Upper lobe of left lung (tissue), 6 donors: ENCODE measurements around the gene DEK. TPM values are rescaled to one million over a fixed set of nuclear protein-coding genes. Genes with fewer than 3 reads are reported as not detected.
"Not testable (repeated sequence)": the region's sequence is repeated elsewhere in the genome, so short reads cannot be mapped to it uniquely, and the experiment has no call there.

Experiments
- ATAC-seq, 2 donors: fragments of 200-7000 bp; cut with Tn5 transposase; one replicate each; pipeline ENCODE4 v1.9.1; 2022; ENCODE audit warnings: mild to moderate bottlenecking in 2 of 2, moderate library complexity in 2 of 2; ENCODE audit not compliant: low FRiP score in 2 of 2
- DNase-seq, 2 donors: peaks; one replicate each; pipeline ENCODE4 v3.0.0-alpha.2; 2019 to 2020
- H3K27ac ChIP-seq, 4 donors: fragments of 200-600 bp; sonication (generic); one replicate each; pipeline ENCODE4 v1.5.1; 2016 to 2019
- H3K27me3 ChIP-seq, 4 donors: fragments of 200-600 bp; sonication (generic); one replicate each; pipeline ENCODE4 v1.5.1; 2017 to 2019
- H3K36me3 ChIP-seq, 4 donors: fragments of 200-600 bp; sonication (generic); one replicate each; pipeline ENCODE4 v1.5.1; 2016 to 2019
- H3K4me1 ChIP-seq, 4 donors: fragments of 200-600 bp; sonication (generic); one replicate each; pipeline ENCODE4 v1.5.1; 2018 to 2019
- H3K4me3 ChIP-seq, 4 donors: fragments of 200-600 bp; sonication (generic); one replicate each; pipeline ENCODE4 v1.5.1; 2017 to 2019; ENCODE audit warnings: mild to moderate bottlenecking in 2 of 4, moderate library complexity in 1 of 4
- H3K9me3 ChIP-seq, 4 donors: fragments of 200-600 bp; sonication (generic); one replicate each; pipeline ENCODE4 v1.5.1; 2018 to 2019
- CTCF ChIP-seq, 6 experiments: fragments of 450-650 bp in 4 of 6; fragments of 200-600 bp in 2 of 6; sonication (generic) in 2 of 6; IDR thresholded peaks; one replicate each; pipeline ENCODE4 v1.5.1; 2016 to 2019; ENCODE audit warnings: antibody characterized with exemption in 6 of 6
- EP300 ChIP-seq, 4 donors: sonication (generic); formaldehyde crosslinking; IDR thresholded peaks; one replicate each; pipeline ENCODE4 v1.5.1; 2017; ENCODE audit warnings: antibody characterized with exemption in 4 of 4, control low read depth in 2 of 4
- POLR2A ChIP-seq, 4 donors: fragments of 450-650 bp; IDR thresholded peaks; one replicate each; pipeline ENCODE4 v1.5.1; 2016 to 2017; ENCODE audit warnings: antibody characterized with exemption in 4 of 4, mild to moderate bottlenecking in 2 of 4
- POLR2AphosphoS5 ChIP-seq, 2 donors: sonication (generic); formaldehyde crosslinking; IDR thresholded peaks; one replicate each; pipeline ENCODE4 v1.5.1; 2017; ENCODE audit warnings: antibody characterized with exemption in 2 of 2
- whole genome bisulfite sequencing, 2 donors: methylation state at CpG; one replicate each; pipeline ENCODE4 v1.1.5; 2017 to 2018; 5-methylcytosine and 5-hydroxymethylcytosine counted together
- total RNA-seq, 6 donors: library from RNA; depleted of rRNA in 4 of 6; stranded (reverse); fragments of >200 nt in 4 of 6; gene quantifications; one replicate each; pipeline versions ENCODE4 v1.1.0 to v1.2.1, GENCODE V29; 2016 to 2021
- donor health status: DM: no; HTN: no; CAD: no; lungs with moderate emphysema.
- donor health status: DM: no; HTN: yes; CAD: no; lungs with severe emphysema.

DEK gene
- total RNA-seq, 6 donors from 2014 or later, result 61.5 to 170 (median 92.4) TPM

- 80 to 99% methylated on average over 3 of the region's 3 CpGs for WGBS, 2 donors
These were observed 28.8 kb downstream of the DEK start for GRCh38 chr6:18235524-18235923.

GRCh38 chr6:18234564-18234963 is 29.8 kb downstream of the DEK start:
- Histone ChIP-seq H3K4me3 (no peak overlapping the region), H3K4me1 (no peaks in the 10 kb centered on the region), H3K9me3 (peaks cover 0 to 16% (median 6%) of the 10 kb centered on the region in 4 donors), H3K27ac (no peak overlapping the region), H3K27me3 (no peaks in the 10 kb centered on the region), H3K36me3 (peaks cover 6 to 65% (median 29%) of the 10 kb centered on the region in 4 donors)
- no peak for TF ChIP-seq CTCF (IDR thresholded peaks at IDR 0.05)
- no peak for TF ChIP-seq POLR2A (IDR thresholded peaks at IDR 0.05)
- no peak for TF ChIP-seq POLR2AphosphoS5 (IDR thresholded peaks at IDR 0.05)
- TF ChIP-seq EP300 (IDR thresholded peaks at IDR 0.05), result no peak
- WGBS, 2 donors, result 95 to 98% methylated on average over 1 of the region's 1 CpG
- ATAC-seq, result no peak
- DNase-seq, result no peak

More at GRCh38 chr6:18235524-18235923, 28.8 kb downstream of the DEK start:
- H3K27ac ChIP-seq, result no peak overlapping the region
- H3K27me3 ChIP-seq, result no peaks in the 10 kb centered on the region
- TF ChIP-seq CTCF (IDR thresholded peaks at IDR 0.05) (no peak), EP300 (IDR thresholded peaks at IDR 0.05) (no peak), POLR2A (IDR thresholded peaks at IDR 0.05) (no peak), POLR2AphosphoS5 (IDR thresholded peaks at IDR 0.05) (no peak)
- peaks cover 0 to 16% (median 6%) of the 10 kb centered on the region in 4 donors for H3K9me3 ChIP-seq
- DNase-seq (no peak), ATAC-seq (no peak)
- H3K4me3 ChIP-seq, result no peak overlapping the region
- peaks cover 6 to 62% (median 28%) of the 10 kb centered on the region in 4 donors for H3K36me3 ChIP-seq
- no peaks in the 10 kb centered on the region for H3K4me1 ChIP-seq

- WGBS, 2 donors, result 96 to 98% methylated on average over 3 to 4 of the region's 4 CpGs
These were observed 30.6 kb downstream of the DEK start for GRCh38 chr6:18233770-18234169.

GRCh38 chr6:18231856-18232255 is 32.5 kb downstream of the DEK start:
- peaks cover 0 to 21% (median 13%) of the 10 kb centered on the region in 4 donors for H3K9me3 ChIP-seq
- 93 to 95% methylated on average over 7 of the region's 7 CpGs for WGBS, 2 donors
- DNase-seq, H3K27ac ChIP-seq, H3K27me3 ChIP-seq, H3K4me3 ChIP-seq, ATAC-seq, H3K4me1 ChIP-seq: not testable (repeated sequence)
- peaks cover 13 to 69% (median 34%) of the 10 kb centered on the region in 4 donors for H3K36me3 ChIP-seq

More at GRCh38 chr6:18233770-18234169, 30.6 kb downstream of the DEK start:
- peaks cover 8 to 70% (median 34%) of the 10 kb centered on the region in 4 donors for H3K36me3 ChIP-seq
- not testable (repeated sequence) for H3K4me3 ChIP-seq, ATAC-seq, H3K27ac ChIP-seq, H3K4me1 ChIP-seq, H3K27me3 ChIP-seq, DNase-seq
- peaks cover 0 to 18% (median 9%) of the 10 kb centered on the region in 4 donors for H3K9me3 ChIP-seq

- Histone ChIP-seq H3K9me3 (peaks cover 0 to 21% (median 13%) of the 10 kb centered on the region in 4 donors), H3K36me3 (peaks cover 8 to 71% (median 31%) of the 10 kb centered on the region in 4 donors)
- H3K4me3 ChIP-seq, H3K4me1 ChIP-seq, ATAC-seq, H3K27me3 ChIP-seq, H3K27ac ChIP-seq: not testable (repeated sequence)
- 95 to 98% methylated on average over 9 to 14 of the region's 14 CpGs for WGBS, 2 donors
- peak in 1 of 2 donors; percentile 47 for DNase-seq
These were observed 35.7 kb downstream of the DEK start for GRCh38 chr6:18228590-18228989.

GRCh38 chr6:18227166-18227565 is 37.2 kb downstream of the DEK start:
- not testable (repeated sequence) for H3K4me1 ChIP-seq, H3K4me3 ChIP-seq, DNase-seq, ATAC-seq, H3K27ac ChIP-seq, H3K27me3 ChIP-seq
- Histone ChIP-seq H3K36me3 (peaks cover 10 to 81% (median 35%) of the 10 kb centered on the region in 4 donors), H3K9me3 (peaks cover 0 to 16% (median 11%) of the 10 kb centered on the region in 4 donors)
- 91 to 94% methylated on average over 9 of the region's 9 CpGs for WGBS, 2 donors

- not testable (repeated sequence) for DNase-seq
These were observed 37.8 kb downstream of the DEK start for GRCh38 chr6:18226451-18227105.

More at GRCh38 chr6:18226451-18227105, 37.8 kb downstream of the DEK start:
- Histone ChIP-seq H3K36me3 (peaks cover 10 to 82% (median 32%) of the 10 kb centered on the region in 4 donors), H3K9me3 (peaks cover 0 to 10% (median 8%) of the 10 kb centered on the region in 4 donors)
- H3K27me3 ChIP-seq, H3K4me3 ChIP-seq, H3K27ac ChIP-seq, ATAC-seq, H3K4me1 ChIP-seq: not testable (repeated sequence)
- WGBS, 2 donors, result 77 to 81% methylated on average over 5 of the region's 5 CpGs
